H1 (cell line): ENCODE measurements around the gene TMEM63A. TPM values are rescaled to one million over a fixed set of nuclear protein-coding genes. Genes with fewer than 3 reads are reported as not detected.

ENCODE experiments used
- CTCF ChIA-PET: fragments of 300-600 bp; sonication (Branson Sonifier 250); formaldehyde crosslinking; loops from one replicate; lab custom pipeline; 2021; ENCODE audit not compliant: partially characterized antibody; lab: Charles Lee
- POLR2A ChIA-PET: fragments of 300-600 bp; sonication (Branson Sonifier 250); formaldehyde crosslinking; loops from one replicate; lab custom pipeline; 2021; ENCODE audit warnings: inconsistent platforms; ENCODE audit not compliant: partially characterized antibody; lab: Charles Lee
- DNase-seq, 2 experiments: peaks; one replicate each; pipeline versions ENCODE4 v3.0.0 to v3.0.0-alpha.2; 2010 to 2022; ENCODE audit warnings: low spot score in 2 of 2, low read depth in 1 of 2, mixed read lengths in 1 of 2
- FAIRE-seq: peaks from 2 replicates; lab custom pipeline; 2011; peaks lifted over from hg19 to GRCh38; lab: Jason Lieb, UNC
- H2AFZ ChIP-seq: 2 replicates; pipeline ENCODE4 v1.8.1; 2012; ENCODE audit warnings: low read length, inconsistent platforms
- H2AK5ac ChIP-seq: 2 replicates; pipeline ENCODE4 v1.6.1; 2013; ENCODE audit warnings: low read depth, low read length
- H2BK120ac ChIP-seq: replicated peaks from 2 replicates; pipeline ENCODE3; 2013; ENCODE audit warnings: low read depth, low read length, inconsistent platforms
- H2BK12ac ChIP-seq: 2 replicates; pipeline ENCODE4 v1.6.1; 2013; ENCODE audit warnings: low read depth, low read length
- H2BK15ac ChIP-seq: 2 replicates; pipeline ENCODE4 v1.6.1; 2013; ENCODE audit warnings: low read length
- H2BK20ac ChIP-seq: 2 replicates; pipeline ENCODE4 v1.6.1; 2013; ENCODE audit warnings: low read length
- H2BK5ac ChIP-seq: 2 replicates; pipeline ENCODE4 v1.6.1; 2013; ENCODE audit warnings: low read depth, low read length
- H3K14ac ChIP-seq: 2 replicates; pipeline ENCODE4 v1.6.1; 2013; ENCODE audit warnings: inconsistent platforms; ENCODE audit not compliant: insufficient read length
- H3K18ac ChIP-seq: 2 replicates; pipeline ENCODE4 v1.6.1; 2013; ENCODE audit warnings: low read length; ENCODE audit errors: extremely low read depth
- H3K23ac ChIP-seq: 2 replicates; pipeline ENCODE4 v1.6.1; 2013; ENCODE audit warnings: inconsistent platforms; ENCODE audit not compliant: insufficient read length
- H3K23me2 ChIP-seq: 2 replicates; pipeline ENCODE4 v1.6.1; 2013; ENCODE audit warnings: low read depth, low read length
- H3K27ac ChIP-seq: 2 replicates; pipeline ENCODE4 v1.6.1; 2011; ENCODE audit warnings: low read depth, low read length, inconsistent platforms
- H3K27me3 ChIP-seq, 4 experiments: replicated peaks in 1 of 4; 1 replicate in 1 of 4; 2 replicates in 3 of 4; pipeline versions ENCODE4 v1.6.1 to v1.8.1; 2011 to 2013; ENCODE audit warnings: low read length in 3 of 4, mild to moderate bottlenecking in 3 of 4, inconsistent platforms in 2 of 4, mixed read lengths in 2 of 4, moderate library complexity in 1 of 4; ENCODE audit not compliant: control insufficient read depth in 3 of 4, insufficient read depth in 3 of 4; ENCODE audit errors: extremely low read depth in 1 of 4
- H3K36me3 ChIP-seq, 4 experiments: 2 replicates each; pipeline versions ENCODE4 v1.6.1 to v1.8.1; 2011 to 2013; ENCODE audit warnings: mild to moderate bottlenecking in 4 of 4, low read length in 3 of 4, moderate library complexity in 2 of 4, control low read depth in 1 of 4, inconsistent platforms in 1 of 4; ENCODE audit not compliant: insufficient read depth in 4 of 4, control insufficient read depth in 2 of 4
- H3K4ac ChIP-seq: replicated peaks from 2 replicates; pipeline ENCODE3; 2013; ENCODE audit warnings: low read length, low read depth, mixed read lengths, inconsistent platforms; ENCODE audit not compliant: insufficient read length
- H3K4me1 ChIP-seq, 4 experiments: replicated peaks in 1 of 4; 1 replicate in 1 of 4; 2 replicates in 3 of 4; pipeline versions ENCODE4 v1.6.1 to v1.8.1; 2011 to 2013; ENCODE audit warnings: low read length in 3 of 4, inconsistent platforms in 2 of 4, mixed read lengths in 1 of 4; ENCODE audit not compliant: insufficient read depth in 4 of 4, control insufficient read depth in 3 of 4
- H3K4me2 ChIP-seq, 2 experiments: 2 replicates each; pipeline versions ENCODE4 v1.6.1 to v1.8.1; 2011 to 2013; ENCODE audit warnings: low read depth in 2 of 2, low read length in 2 of 2, control low read depth in 1 of 2, inconsistent platforms in 1 of 2, mild to moderate bottlenecking in 1 of 2; ENCODE audit not compliant: insufficient read depth in 1 of 2
- H3K4me3 ChIP-seq, 4 experiments: fragments of 200-600, 300-600 bp in 1 of 4; sonication (generic), shearing (Covaris generic), sonication (Bioruptor Twin) in 1 of 4; 2 replicates each; pipeline versions ENCODE4 v1.5.1 to v1.8.1; 2011 to 2016; ENCODE audit warnings: low read length in 4 of 4, low read depth in 3 of 4, control low read depth in 2 of 4, inconsistent platforms in 2 of 4, mild to moderate bottlenecking in 2 of 4, mixed read lengths in 1 of 4, moderate library complexity in 1 of 4; ENCODE audit not compliant: insufficient read depth in 2 of 4; ENCODE audit errors: extremely low read depth in 1 of 4
- H3K56ac ChIP-seq: replicated peaks from 2 replicates; pipeline ENCODE3; 2013; ENCODE audit warnings: low read depth, mild to moderate bottlenecking, mixed read lengths, low read length, inconsistent platforms; ENCODE audit not compliant: insufficient read length
- H3K79me1 ChIP-seq: 2 replicates; pipeline ENCODE4 v1.6.1; 2013; ENCODE audit warnings: low read depth, low read length, control low read depth
- H3K79me2 ChIP-seq, 2 experiments: 2 replicates each; pipeline versions ENCODE4 v1.6.1 to v1.8.1; 2012 to 2013; ENCODE audit warnings: low read length in 2 of 2, mild to moderate bottlenecking in 2 of 2, inconsistent platforms in 1 of 2; ENCODE audit not compliant: insufficient read depth in 2 of 2, control insufficient read depth in 1 of 2
- H3K9ac ChIP-seq, 4 experiments: replicated peaks in 1 of 4; 1 replicate in 1 of 4; 2 replicates in 3 of 4; pipeline versions ENCODE4 v1.6.1 to v1.8.1; 2011 to 2013; ENCODE audit warnings: low read depth in 3 of 4, low read length in 3 of 4, control low read depth in 2 of 4, mild to moderate bottlenecking in 2 of 4, moderate library complexity in 2 of 4, inconsistent platforms in 1 of 4; ENCODE audit errors: extremely low read depth in 1 of 4
- H3K9me3 ChIP-seq, 2 experiments: 2 replicates each; pipeline versions ENCODE4 v1.6.1 to v1.8.1; 2012 to 2013; ENCODE audit warnings: mild to moderate bottlenecking in 2 of 2, moderate library complexity in 2 of 2, control low read depth in 1 of 2, inconsistent platforms in 1 of 2, low read depth in 1 of 2, low read length in 1 of 2, mixed read lengths in 1 of 2; ENCODE audit not compliant: insufficient read depth in 2 of 2
- H4K20me1 ChIP-seq, 2 experiments: replicated peaks in 1 of 2; 2 replicates each; pipeline versions ENCODE3 to v1.8.1; 2011 to 2013; ENCODE audit warnings: inconsistent platforms in 2 of 2, low read length in 2 of 2, mild to moderate bottlenecking in 1 of 2; ENCODE audit not compliant: insufficient read depth in 2 of 2, control insufficient read depth in 1 of 2
- H4K5ac ChIP-seq: 2 replicates; pipeline ENCODE4 v1.6.1; 2013; ENCODE audit warnings: low read length, low read depth, mixed read lengths, inconsistent platforms; ENCODE audit not compliant: insufficient read length
- H4K8ac ChIP-seq: 2 replicates; pipeline ENCODE4 v1.8.0; 2013; ENCODE audit warnings: mild to moderate bottlenecking, moderate library complexity, low read length, inconsistent platforms; ENCODE audit not compliant: insufficient read depth; ENCODE audit errors: extremely low read depth
- H4K91ac ChIP-seq: replicated peaks from 2 replicates; pipeline ENCODE3; 2013; ENCODE audit warnings: low read length, mixed read lengths, inconsistent platforms; ENCODE audit not compliant: insufficient read length
- BACH1 ChIP-seq: IDR thresholded peaks from 2 replicates; pipeline ENCODE4 v1.6.1; 2012; ENCODE audit warnings: low read length, improper control_type of control experiment
- EGR1 ChIP-seq: IDR thresholded peaks from 2 replicates; pipeline ENCODE4 v1.6.1; 2011; ENCODE audit warnings: low read depth, low read length, borderline replicate concordance
- HDAC6 ChIP-seq: IDR thresholded peaks from one replicate; pipeline ENCODE4 v1.7.1; 2012; ENCODE audit warnings: low read depth, mild to moderate bottlenecking, inconsistent platforms, low read length, moderate library complexity
- KDM1A ChIP-seq: fragments of 200-600, 300-600 bp; sonication (generic); IDR thresholded peaks from 2 replicates; pipeline ENCODE4 v1.7.1; 2016; ENCODE audit warnings: mild to moderate bottlenecking, low read length, borderline replicate concordance
- RFX5 ChIP-seq: IDR thresholded peaks from 2 replicates; pipeline ENCODE4 v1.6.1; 2011; ENCODE audit warnings: low read depth, low read length, improper control_type of control experiment, borderline replicate concordance
- SAP30 ChIP-seq: fragments of 300-600 bp; sonication (generic); IDR thresholded peaks from 2 replicates; pipeline ENCODE4 v1.7.1; 2012; ENCODE audit warnings: low read length, moderate library complexity, mild to moderate bottlenecking, inconsistent platforms; ENCODE audit not compliant: insufficient read depth, insufficient replicate concordance
- SP1 ChIP-seq: IDR thresholded peaks from 2 replicates; pipeline ENCODE4 v1.6.1; 2011; ENCODE audit warnings: low read depth, low read length
- SP4 ChIP-seq: IDR thresholded peaks from 2 replicates; pipeline ENCODE4 v1.6.1; 2012; ENCODE audit warnings: low read length, inconsistent platforms
- WGBS, 2 experiments: shearing (Covaris generic) in 1 of 2; methylation state at CpG; one replicate each; pipeline versions ENCODE4 v1.1.6 to v1.1.7; 2013 to 2015; ENCODE audit warnings: low lambda C conversion rate in 2 of 2, mixed read lengths in 2 of 2, inconsistent platforms in 1 of 2, low coverage in 1 of 2, missing lambda C conversion rate in 1 of 2; ENCODE audit not compliant: insufficient replicate concordance in 2 of 2, insufficient coverage in 1 of 2, insufficient read length in 1 of 2; ENCODE audit errors: extremely low coverage in 1 of 2, missing lambda C conversion rate in 1 of 2; 5-methylcytosine and 5-hydroxymethylcytosine counted together
- polyA plus RNA-seq, 7 experiments: library from polyadenylated mRNA; depleted of rRNA in 3 of 7; stranded (reverse) in 5 of 7; unstranded in 2 of 7; fragments of >200 nt in 5 of 7; fragments of 200-250 nt in 2 of 7; gene quantifications; 1 replicate in 5 of 7; 2 replicates in 1 of 7; 4 replicates in 1 of 7; pipeline versions ENCODE4 v1.2.1 to v1.2.3, GENCODE V29; 2011 to 2013; ENCODE audit warnings: missing spikeins in 2 of 7, mixed read lengths in 2 of 7
- total RNA-seq: library from RNA; stranded (reverse); fragmentation: NEBNext Ultra II Directional; extraction: Animal tissue kit (Norgen Biotek cat#: 25700); gene quantifications from 2 replicates; pipeline ENCODE4 v1.2.1, GENCODE V29; 2021
- TF ChIP-seq, protein P1 (sequence below): IDR thresholded peaks from 2 replicates; pipeline ENCODE4 v1.6.1; 2012; ENCODE audit warnings: low read length, inconsistent platforms

The TMEM63A gene
- total and polyA plus RNA-seq, 2 of the 8 experiments (the other 6 are each of a cell fraction or from before 2014, with no cell fraction given), result 26.1 to 55.4 TPM

DNA sequence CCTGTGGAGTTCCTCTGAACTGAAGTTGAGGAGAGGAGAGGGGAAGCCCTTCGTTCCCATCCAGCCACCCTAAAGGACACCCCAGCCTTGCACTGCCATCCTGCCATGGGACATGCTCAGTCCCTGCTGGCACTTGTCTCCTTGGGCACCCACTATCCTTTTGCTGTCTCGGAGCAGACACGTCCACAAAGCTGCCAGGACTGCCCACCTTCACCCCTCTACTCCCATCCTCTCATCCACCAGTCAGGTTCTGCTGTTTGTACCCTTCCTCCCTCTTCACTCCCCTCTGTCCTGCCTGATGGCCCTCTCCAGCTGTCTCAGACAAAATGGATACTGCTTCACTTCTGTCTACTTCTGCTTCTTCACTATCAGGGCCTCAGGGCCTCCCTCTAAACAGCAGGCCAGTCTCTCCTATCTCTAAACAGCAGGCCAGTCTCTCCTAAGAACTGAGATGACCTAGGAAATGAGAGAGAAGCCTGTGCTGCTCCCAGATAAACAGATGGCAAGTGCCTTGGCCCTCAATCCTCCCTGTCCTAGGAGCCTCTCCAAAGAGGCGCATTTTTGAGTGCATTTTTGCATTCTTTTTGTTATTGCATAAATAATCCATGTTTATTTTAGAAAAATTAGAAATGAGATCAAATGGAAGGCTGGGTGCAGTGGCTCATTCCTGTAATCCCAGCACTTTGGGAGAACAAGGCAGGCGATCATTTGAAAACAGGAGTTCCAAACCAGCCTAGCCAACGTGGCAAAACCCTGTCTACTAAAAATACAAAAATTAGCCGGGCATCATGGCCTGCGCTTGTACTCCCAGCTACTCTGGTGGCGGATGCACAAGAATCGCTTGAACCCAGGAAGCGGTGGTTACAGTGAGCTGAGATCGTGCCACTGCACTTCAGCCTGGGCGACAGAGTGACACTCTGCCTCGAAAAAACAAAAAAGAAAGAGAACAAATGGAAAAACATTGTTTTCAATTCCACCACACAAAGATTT, 46.3 kb upstream of the TMEM63A start:
- no peak overlapping the region for H4K5ac ChIP-seq
- 89% methylated on average over 13 of the region's 14 CpGs; no CpG with 5 or more reads in 1 of the 2 experiments for whole genome bisulfite sequencing, 2 experiments
- no peak overlapping the region for H3K9ac ChIP-seq
- no peak overlapping the region for H3K56ac ChIP-seq
- peak overlapping the region; percentile 70; the same call in 1 of the 2 replicates for H2AFZ ChIP-seq
- H3K27ac ChIP-seq, result no peak overlapping the region
- ChIA-PET CTCF (interaction anchor here (1.0 to 1.9 kb wide), 3 partner anchors 17 to 59 kb away, joined by 3 to 8 read pairs (median 3); no protein-coding TSS in a partner anchor), POLR2A (no interaction called here)
- no peak overlapping the region for H3K4ac ChIP-seq
- H3K79me1 ChIP-seq, result no peaks in the 10 kb centered on the region
- H3K79me2 ChIP-seq, result peaks cover under 1% of the 10 kb centered on the region in 2 experiments; a peak in 2 of 4 replicates
- FAIRE-seq (no peak), DNase-seq (no peak)
- H2BK12ac ChIP-seq, result peak overlapping the region; percentile 35; the same call in 1 of the 2 replicates
- peak overlapping the region; percentile 60; the same call in 1 of the 2 replicates for H2BK5ac ChIP-seq
- no peaks in the 10 kb centered on the region for H3K27me3 ChIP-seq
- H3K4me1 ChIP-seq, result peaks cover 0 to 4% (median 1%) of the 10 kb centered on the region in 4 experiments; a peak in 1 of 7 replicates
- H3K36me3 ChIP-seq, result no peaks in the 10 kb centered on the region
- 0 out of 2 replicates have a peak overlapping the region, but pooled peaks have one; percentile 10 for H2AK5ac ChIP-seq
- no peaks in the 10 kb centered on the region for H4K20me1 ChIP-seq
- no peaks in the 10 kb centered on the region for H3K9me3 ChIP-seq
- no peak overlapping the region for H3K4me3 ChIP-seq
- H3K23me2 ChIP-seq, result peaks cover 1% of the 10 kb centered on the region; the same call in 1 of the 2 replicates
- no peak overlapping the region for H3K23ac ChIP-seq
- H3K14ac ChIP-seq, result no peak overlapping the region
- H2BK15ac ChIP-seq, result 0 out of 2 replicates have a peak overlapping the region, but pooled peaks have one; percentile 72
- no peak overlapping the region for H2BK120ac ChIP-seq
- H3K4me2 ChIP-seq, result no peak overlapping the region
- no peak overlapping the region for H4K91ac ChIP-seq
- H4K8ac ChIP-seq, result 0 out of 2 replicates have a peak overlapping the region, but pooled peaks have one; percentile 11
- 0 out of 2 replicates have a peak overlapping the region, but pooled peaks have one; percentile 48 for H2BK20ac ChIP-seq
- no peak overlapping the region; the same call in 1 of the 2 replicates for H3K18ac ChIP-seq
- TF ChIP-seq RFX5, result no peak
- TF ChIP-seq KDM1A, result no peak
- TF ChIP-seq SP4, result no peak
- no peak for TF ChIP-seq SAP30
- TF ChIP-seq, protein P1, sequence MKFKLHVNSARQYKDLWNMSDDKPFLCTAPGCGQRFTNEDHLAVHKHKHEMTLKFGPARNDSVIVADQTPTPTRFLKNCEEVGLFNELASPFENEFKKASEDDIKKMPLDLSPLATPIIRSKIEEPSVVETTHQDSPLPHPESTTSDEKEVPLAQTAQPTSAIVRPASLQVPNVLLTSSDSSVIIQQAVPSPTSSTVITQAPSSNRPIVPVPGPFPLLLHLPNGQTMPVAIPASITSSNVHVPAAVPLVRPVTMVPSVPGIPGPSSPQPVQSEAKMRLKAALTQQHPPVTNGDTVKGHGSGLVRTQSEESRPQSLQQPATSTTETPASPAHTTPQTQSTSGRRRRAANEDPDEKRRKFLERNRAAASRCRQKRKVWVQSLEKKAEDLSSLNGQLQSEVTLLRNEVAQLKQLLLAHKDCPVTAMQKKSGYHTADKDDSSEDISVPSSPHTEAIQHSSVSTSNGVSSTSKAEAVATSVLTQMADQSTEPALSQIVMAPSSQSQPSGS, result no peak
- TF ChIP-seq SP1, result no peak
- TF ChIP-seq HDAC6, result no peak
- no peak for TF ChIP-seq BACH1
- TF ChIP-seq EGR1, result no peak
